Measurements from ENCODE around the gene PRAC2.

DNA sequence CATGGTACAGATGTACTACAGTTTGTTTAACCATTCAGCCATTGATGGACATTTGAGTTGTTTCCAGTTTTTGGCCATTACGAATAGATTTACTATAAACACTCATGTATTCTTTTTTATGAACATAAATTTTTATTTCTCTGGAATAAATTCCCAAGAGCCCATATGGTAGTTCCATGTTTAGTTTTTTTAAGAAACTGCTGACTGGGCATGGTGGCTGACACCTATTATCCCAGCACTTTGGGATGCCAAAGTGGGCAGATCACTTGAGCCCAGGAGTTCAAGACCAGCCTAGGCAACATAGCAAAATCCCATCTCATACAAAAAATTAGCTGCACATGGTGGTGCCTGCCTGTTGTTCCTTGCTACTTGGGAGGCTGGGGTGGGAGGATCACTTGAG is 30.9 kb upstream of the PRAC2 start:
- TF ChIP-seq EZH2 (IDR thresholded peaks at IDR 0.05; ENCODE audit: insufficient read depth, low read length): no peak
- TF ChIP-seq, protein P1, sequence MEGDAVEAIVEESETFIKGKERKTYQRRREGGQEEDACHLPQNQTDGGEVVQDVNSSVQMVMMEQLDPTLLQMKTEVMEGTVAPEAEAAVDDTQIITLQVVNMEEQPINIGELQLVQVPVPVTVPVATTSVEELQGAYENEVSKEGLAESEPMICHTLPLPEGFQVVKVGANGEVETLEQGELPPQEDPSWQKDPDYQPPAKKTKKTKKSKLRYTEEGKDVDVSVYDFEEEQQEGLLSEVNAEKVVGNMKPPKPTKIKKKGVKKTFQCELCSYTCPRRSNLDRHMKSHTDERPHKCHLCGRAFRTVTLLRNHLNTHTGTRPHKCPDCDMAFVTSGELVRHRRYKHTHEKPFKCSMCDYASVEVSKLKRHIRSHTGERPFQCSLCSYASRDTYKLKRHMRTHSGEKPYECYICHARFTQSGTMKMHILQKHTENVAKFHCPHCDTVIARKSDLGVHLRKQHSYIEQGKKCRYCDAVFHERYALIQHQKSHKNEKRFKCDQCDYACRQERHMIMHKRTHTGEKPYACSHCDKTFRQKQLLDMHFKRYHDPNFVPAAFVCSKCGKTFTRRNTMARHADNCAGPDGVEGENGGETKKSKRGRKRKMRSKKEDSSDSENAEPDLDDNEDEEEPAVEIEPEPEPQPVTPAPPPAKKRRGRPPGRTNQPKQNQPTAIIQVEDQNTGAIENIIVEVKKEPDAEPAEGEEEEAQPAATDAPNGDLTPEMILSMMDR (IDR thresholded peaks at IDR 0.05; ENCODE audit: insufficient read depth, low read depth, low read length): no peak

All from astrocyte (in vitro differentiated cells and primary cell).